Measurements from ENCODE around the gene FBXL7. TPM values are rescaled to one million over a fixed set of nuclear protein-coding genes. Genes with fewer than 3 reads are reported as not detected.

FBXL7 gene
- total and polyA plus RNA-seq, 8 donors, result 0.35 to 2.4 (median 1.2) TPM

- 62 to 65% methylated on average over 5 of the region's 5 CpGs for WGBS, 2 donors
- Histone ChIP-seq H3K4me3 (no peak overlapping the region), H3K9me3 (no peaks in the 10 kb centered on the region), H3K27ac (no peak overlapping the region), H3K27me3 (no peaks in the 10 kb centered on the region), H3K4me1 (no peaks in the 10 kb centered on the region), H3K36me3 (no peaks in the 10 kb centered on the region)
- ATAC-seq (no peak), DNase-seq (no peak), FAIRE-seq (no peak)
- TF ChIP-seq, protein P1, sequence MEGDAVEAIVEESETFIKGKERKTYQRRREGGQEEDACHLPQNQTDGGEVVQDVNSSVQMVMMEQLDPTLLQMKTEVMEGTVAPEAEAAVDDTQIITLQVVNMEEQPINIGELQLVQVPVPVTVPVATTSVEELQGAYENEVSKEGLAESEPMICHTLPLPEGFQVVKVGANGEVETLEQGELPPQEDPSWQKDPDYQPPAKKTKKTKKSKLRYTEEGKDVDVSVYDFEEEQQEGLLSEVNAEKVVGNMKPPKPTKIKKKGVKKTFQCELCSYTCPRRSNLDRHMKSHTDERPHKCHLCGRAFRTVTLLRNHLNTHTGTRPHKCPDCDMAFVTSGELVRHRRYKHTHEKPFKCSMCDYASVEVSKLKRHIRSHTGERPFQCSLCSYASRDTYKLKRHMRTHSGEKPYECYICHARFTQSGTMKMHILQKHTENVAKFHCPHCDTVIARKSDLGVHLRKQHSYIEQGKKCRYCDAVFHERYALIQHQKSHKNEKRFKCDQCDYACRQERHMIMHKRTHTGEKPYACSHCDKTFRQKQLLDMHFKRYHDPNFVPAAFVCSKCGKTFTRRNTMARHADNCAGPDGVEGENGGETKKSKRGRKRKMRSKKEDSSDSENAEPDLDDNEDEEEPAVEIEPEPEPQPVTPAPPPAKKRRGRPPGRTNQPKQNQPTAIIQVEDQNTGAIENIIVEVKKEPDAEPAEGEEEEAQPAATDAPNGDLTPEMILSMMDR (IDR thresholded peaks at IDR 0.05), result no peak
- intact Hi-C loops (cut with DNase I), result no loop called here
Observed at GRCh38 chr5:15640116-15640515, 140.1 kb downstream of the FBXL7 start.

DNA sequence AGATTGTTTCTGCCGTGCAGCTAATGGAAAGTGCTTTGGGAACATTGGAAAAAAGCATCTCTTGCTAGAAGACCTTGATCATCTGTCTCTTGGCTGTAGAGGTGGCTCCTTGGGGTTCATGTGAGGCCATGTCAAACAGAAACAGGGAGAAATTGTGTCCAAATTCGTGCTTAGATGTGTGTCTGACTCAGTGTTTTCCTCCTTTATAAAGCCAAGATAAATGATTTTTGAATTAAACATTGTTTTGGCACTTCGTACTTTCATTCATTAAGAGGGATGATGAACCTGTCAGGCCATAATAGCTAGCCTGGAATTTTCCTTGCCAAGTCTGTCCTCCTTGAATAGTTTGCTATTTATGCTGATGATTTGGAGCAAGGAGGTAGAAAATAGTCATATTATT is 143.8 kb downstream of the FBXL7 start:
- 36 to 46% methylated on average over 3 of the region's 3 CpGs for WGBS, 2 donors
- DNase-seq (no peak), FAIRE-seq (no peak), ATAC-seq (no peak)
- H3K27me3 ChIP-seq, result no peaks in the 10 kb centered on the region
- no peaks in the 10 kb centered on the region for H3K9me3 ChIP-seq
- H3K4me1 ChIP-seq, result no peaks in the 10 kb centered on the region
- no peaks in the 10 kb centered on the region for H3K36me3 ChIP-seq
- intact Hi-C loops (cut with DNase I), result no loop called here
- H3K4me3 ChIP-seq, result no peak overlapping the region
- TF ChIP-seq, protein P1 (IDR thresholded peaks at IDR 0.05), result no peak
- no peak overlapping the region for H3K27ac ChIP-seq

GRCh38 chr5:15645381-15646160 is 145.6 kb downstream of the FBXL7 start:
- Histone ChIP-seq H3K4me1 (no peaks in the 10 kb centered on the region), H3K27ac (no peak overlapping the region), H3K4me3 (no peak overlapping the region), H3K36me3 (no peaks in the 10 kb centered on the region), H3K27me3 (no peaks in the 10 kb centered on the region), H3K9me3 (no peaks in the 10 kb centered on the region)
- intact Hi-C loops (cut with DNase I), result no loop called here
- 42 to 49% methylated on average over 7 of the region's 7 CpGs for WGBS, 2 donors
- ATAC-seq (no peak), DNase-seq (no peak), FAIRE-seq (no peak)
- TF ChIP-seq, protein P1 (IDR thresholded peaks at IDR 0.05), result no peak

DNA sequence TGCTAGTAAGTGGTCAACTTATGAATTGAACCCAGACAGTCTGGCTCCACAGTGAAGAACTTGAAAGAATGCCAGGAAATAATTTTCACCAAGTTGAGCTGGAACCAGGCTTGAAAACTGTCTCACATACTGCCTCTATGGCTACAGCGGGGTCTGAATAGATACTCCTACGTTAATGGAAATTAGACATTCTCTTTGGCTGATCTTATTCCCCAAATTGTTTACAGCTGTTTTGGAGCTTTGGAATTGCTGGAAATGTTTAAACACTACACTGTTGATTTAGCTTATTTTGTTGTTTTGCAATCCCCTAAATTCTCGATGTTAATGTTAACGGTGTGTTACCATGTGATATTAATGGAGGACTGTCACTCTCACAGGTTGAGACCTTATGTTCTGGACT is 146.4 kb downstream of the FBXL7 start:
- Histone ChIP-seq H3K9me3 (no peaks in the 10 kb centered on the region), H3K27ac (no peak overlapping the region), H3K36me3 (no peaks in the 10 kb centered on the region), H3K27me3 (no peaks in the 10 kb centered on the region), H3K4me1 (no peaks in the 10 kb centered on the region), H3K4me3 (no peak overlapping the region)
- DNase-seq (no peak), ATAC-seq (no peak), FAIRE-seq (no peak)
- 24 to 62% methylated on average over 4 of the region's 4 CpGs for WGBS, 2 donors
- intact Hi-C loops (cut with DNase I), result no loop called here
- TF ChIP-seq, protein P1 (IDR thresholded peaks at IDR 0.05), result no peak

DNA sequence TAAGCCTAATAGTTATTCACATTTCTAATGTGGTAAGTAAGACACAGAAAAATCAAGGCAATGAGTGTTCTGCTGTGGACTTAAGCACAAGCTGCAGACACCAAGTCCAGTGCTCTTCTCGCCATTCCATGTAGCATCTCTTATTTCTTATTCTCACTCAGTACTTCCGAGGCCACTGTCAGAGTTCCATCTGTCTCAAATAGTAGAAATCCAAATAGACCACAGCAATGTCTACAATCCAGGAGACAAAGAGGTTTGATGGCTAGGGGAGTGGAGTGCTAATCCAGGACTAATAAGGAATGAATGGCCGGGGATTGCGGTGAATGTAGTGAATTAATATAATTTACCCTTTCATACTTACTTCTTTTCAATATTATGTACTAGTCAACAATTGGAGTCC is 147.3 kb downstream of the FBXL7 start:
- no peaks in the 10 kb centered on the region for H3K27me3 ChIP-seq
- H3K9me3 ChIP-seq, result no peaks in the 10 kb centered on the region
- intact Hi-C loops (cut with DNase I), result no loop called here
- WGBS, 2 donors, result 48 to 78% methylated on average over 4 of the region's 4 CpGs
- H3K36me3 ChIP-seq, result no peaks in the 10 kb centered on the region
- DNase-seq (no peak), ATAC-seq (no peak), FAIRE-seq (no peak)
- TF ChIP-seq, protein P1 (IDR thresholded peaks at IDR 0.05), result no peak
- no peak overlapping the region for H3K27ac ChIP-seq
- no peaks in the 10 kb centered on the region for H3K4me1 ChIP-seq
- no peak overlapping the region for H3K4me3 ChIP-seq
